Adipocyte (in vitro differentiated cells): ENCODE measurements around the gene CSAD.

Experiments
- DNase-seq: peaks from one replicate; pipeline ENCODE4 v3.0.0-alpha.2; 2015; ENCODE audit warnings: low read depth
- H3K27me3 ChIP-seq: replicated peaks from 2 replicates; pipeline ENCODE4 v1.7.0; 2013; ENCODE audit warnings: mild to moderate bottlenecking, low read length, moderate library complexity; ENCODE audit not compliant: control insufficient read depth, insufficient read depth
- H3K36me3 ChIP-seq: 2 replicates; pipeline ENCODE4 v1.7.0; 2013; ENCODE audit warnings: low read length, mild to moderate bottlenecking, moderate library complexity; ENCODE audit not compliant: control insufficient read depth, insufficient read depth, severe bottlenecking
- H3K4me1 ChIP-seq: 2 replicates; pipeline ENCODE4 v1.7.0; 2013; ENCODE audit warnings: mild to moderate bottlenecking, low read length, moderate library complexity; ENCODE audit not compliant: control insufficient read depth, insufficient read depth
- H3K4me3 ChIP-seq: 2 replicates; pipeline ENCODE4 v1.7.0; 2013; ENCODE audit warnings: mild to moderate bottlenecking, low read length, moderate library complexity
- H3K9ac ChIP-seq: 2 replicates; pipeline ENCODE4 v1.7.0; 2013; ENCODE audit warnings: mild to moderate bottlenecking, low read length, moderate library complexity
- H3K9me3 ChIP-seq: 2 replicates; pipeline ENCODE4 v1.7.0; 2013; ENCODE audit warnings: mild to moderate bottlenecking, low read length, moderate library complexity; ENCODE audit not compliant: control insufficient read depth

CSAD gene

DNA sequence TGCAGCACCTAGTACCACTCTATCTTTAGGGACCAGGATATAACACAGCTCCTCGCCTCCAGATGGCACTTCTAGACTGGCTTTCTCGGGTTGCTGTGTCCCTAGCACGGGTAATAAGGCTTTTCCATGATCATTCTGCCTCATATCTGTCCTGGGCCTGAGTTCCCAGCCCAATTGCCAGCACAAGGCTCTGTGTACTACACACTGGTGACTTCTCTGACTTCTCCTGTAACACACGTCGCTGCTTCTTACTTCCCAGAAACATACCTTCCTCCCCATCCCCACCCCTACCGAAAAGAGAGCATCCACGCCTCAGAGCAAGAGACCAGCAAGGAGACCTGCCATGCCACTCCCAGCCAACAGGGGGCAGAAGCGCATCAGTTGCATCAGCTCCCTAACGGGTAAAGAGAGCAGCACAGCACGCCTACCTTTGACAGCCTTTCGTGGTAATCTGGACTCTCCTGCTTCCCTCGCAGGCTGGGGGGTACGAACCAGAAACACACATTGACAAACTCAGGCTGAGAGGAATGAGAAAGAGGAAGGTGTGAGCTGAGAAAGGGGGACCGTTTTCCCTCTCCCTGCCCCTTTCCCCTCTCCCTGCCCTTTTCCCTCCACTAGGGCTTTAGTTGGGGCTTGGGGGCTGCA lies 21.4 kb downstream of the CSAD start:
- Histone ChIP-seq H3K9ac (peak overlapping the region; percentile 28), H3K9me3 (no peaks in the 10 kb centered on the region), H3K4me3 (no peak overlapping the region), H3K27me3 (no peaks in the 10 kb centered on the region), H3K4me1 (peaks cover 10% of the 10 kb centered on the region), H3K36me3 (peaks cover 84% of the 10 kb centered on the region)
- peak; percentile 85 for DNase-seq

GRCh38 chr12:53152390-53152789 lies 28.3 kb downstream of the CSAD start:
- Histone ChIP-seq H3K4me1 (no peaks in the 10 kb centered on the region), H3K27me3 (no peaks in the 10 kb centered on the region), H3K9ac (no peak overlapping the region), H3K4me3 (no peak overlapping the region), H3K9me3 (no peaks in the 10 kb centered on the region), H3K36me3 (peaks cover 27% of the 10 kb centered on the region)
- no peak for DNase-seq

DNA sequence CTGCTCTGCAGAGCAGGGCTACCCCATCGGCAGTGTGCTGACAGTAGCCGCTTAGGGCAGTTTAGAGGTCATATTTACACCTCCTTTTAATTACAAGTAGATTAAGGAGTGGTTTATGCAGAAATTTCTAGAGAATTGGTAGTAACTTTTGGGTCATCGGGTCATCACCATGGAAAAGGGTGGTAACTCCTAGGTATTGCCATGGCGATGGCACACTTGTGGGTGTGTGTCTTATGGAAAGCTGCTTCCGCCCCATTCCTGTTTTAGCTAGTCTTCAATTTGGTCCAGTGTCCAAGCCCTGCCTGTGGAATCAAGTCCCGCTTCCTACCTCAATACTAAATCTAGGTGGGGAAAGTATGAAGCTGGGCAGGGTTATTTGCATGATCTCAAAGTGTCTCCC lies 29.7 kb downstream of the CSAD start:
- no peak overlapping the region for H3K4me3 ChIP-seq
- H3K9ac ChIP-seq, result no peak overlapping the region
- H3K9me3 ChIP-seq, result no peaks in the 10 kb centered on the region
- H3K4me1 ChIP-seq, result no peaks in the 10 kb centered on the region
- no peak for DNase-seq
- peaks cover 13% of the 10 kb centered on the region for H3K36me3 ChIP-seq
- H3K27me3 ChIP-seq, result no peaks in the 10 kb centered on the region

DNA sequence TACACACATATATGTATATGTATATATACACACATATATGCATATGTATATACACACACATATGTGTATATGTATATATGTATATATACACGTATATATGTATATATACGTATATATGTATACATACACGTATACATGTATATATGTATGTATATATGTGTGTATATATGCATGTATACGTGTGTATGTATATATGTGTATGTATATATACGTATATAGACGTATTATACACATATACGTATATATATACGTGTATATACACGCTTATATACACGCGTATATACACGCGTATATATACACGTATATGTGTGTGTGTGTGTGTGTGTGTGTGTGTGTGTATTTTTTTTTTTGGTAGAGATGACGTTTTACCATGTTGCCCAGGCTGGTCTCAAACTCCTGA lies 33.1 kb downstream of the CSAD start:
- H3K4me3 ChIP-seq, result no peak overlapping the region
- no peak for DNase-seq
- H3K9me3 ChIP-seq, result no peaks in the 10 kb centered on the region
- no peaks in the 10 kb centered on the region for H3K27me3 ChIP-seq
- H3K4me1 ChIP-seq, result peaks cover 15% of the 10 kb centered on the region
- H3K9ac ChIP-seq, result no peak overlapping the region
- H3K36me3 ChIP-seq, result no peaks in the 10 kb centered on the region

GRCh38 chr12:53147181-53147580 lies 33.5 kb downstream of the CSAD start:
- no peaks in the 10 kb centered on the region for H3K27me3 ChIP-seq
- peaks cover 15% of the 10 kb centered on the region for H3K4me1 ChIP-seq
- H3K9ac ChIP-seq, result no peak overlapping the region
- H3K9me3 ChIP-seq, result no peaks in the 10 kb centered on the region
- H3K36me3 ChIP-seq, result no peaks in the 10 kb centered on the region
- DNase-seq, result no peak
- no peak overlapping the region for H3K4me3 ChIP-seq

DNA sequence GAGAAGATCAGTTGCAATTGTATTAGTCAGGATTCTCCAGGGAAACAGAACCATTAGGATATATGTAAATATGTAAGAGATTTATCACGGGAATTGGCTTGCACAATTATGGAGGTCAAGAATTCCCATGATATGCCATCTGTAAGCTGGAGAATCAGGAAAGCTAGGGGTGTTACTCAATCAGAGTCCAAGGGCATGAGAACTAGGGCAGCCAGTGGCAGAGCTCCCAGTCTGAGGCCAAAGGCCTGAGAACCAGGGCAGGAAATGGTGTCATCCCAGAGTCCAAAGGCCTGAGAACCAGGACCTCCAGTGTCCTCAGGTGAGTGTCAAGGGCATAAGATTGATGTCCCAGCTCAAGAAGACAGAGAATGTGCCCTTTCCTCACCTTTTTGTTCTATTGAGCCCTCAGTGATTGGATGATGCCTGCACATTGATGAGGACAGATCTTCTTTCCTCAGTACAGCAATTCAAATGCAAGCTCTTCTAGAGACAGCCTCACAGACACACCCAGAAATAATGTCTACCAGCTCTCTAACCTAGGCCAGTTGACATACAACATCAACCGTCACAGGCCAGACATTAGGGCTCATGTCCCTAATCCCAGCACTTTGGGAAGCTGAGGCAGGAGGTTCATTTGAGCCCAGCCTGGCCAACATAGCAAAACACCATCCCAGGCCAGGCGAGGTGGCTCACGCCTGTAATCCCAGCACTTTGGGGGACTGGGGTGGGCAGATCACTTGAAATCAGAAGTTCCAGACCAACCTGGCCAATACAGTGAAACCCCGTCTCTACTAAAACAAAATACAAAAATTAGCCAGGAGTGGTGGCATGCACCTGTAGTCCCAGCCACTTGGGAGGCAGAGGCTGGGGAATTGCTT lies 35.1 kb downstream of the CSAD start:
- Histone ChIP-seq H3K4me3 (no peak overlapping the region), H3K27me3 (no peaks in the 10 kb centered on the region), H3K9me3 (no peaks in the 10 kb centered on the region), H3K9ac (no peak overlapping the region), H3K4me1 (peaks cover 15% of the 10 kb centered on the region), H3K36me3 (no peaks in the 10 kb centered on the region)
- peak; percentile 11 for DNase-seq

- Histone ChIP-seq H3K4me3 (no peak overlapping the region), H3K27me3 (no peaks in the 10 kb centered on the region), H3K4me1 (peaks cover 15% of the 10 kb centered on the region), H3K36me3 (no peaks in the 10 kb centered on the region), H3K9ac (no peak overlapping the region), H3K9me3 (no peaks in the 10 kb centered on the region)
- no peak for DNase-seq
Observed at GRCh38 chr12:53143355-53143754, 37.4 kb downstream of the CSAD start.

DNA sequence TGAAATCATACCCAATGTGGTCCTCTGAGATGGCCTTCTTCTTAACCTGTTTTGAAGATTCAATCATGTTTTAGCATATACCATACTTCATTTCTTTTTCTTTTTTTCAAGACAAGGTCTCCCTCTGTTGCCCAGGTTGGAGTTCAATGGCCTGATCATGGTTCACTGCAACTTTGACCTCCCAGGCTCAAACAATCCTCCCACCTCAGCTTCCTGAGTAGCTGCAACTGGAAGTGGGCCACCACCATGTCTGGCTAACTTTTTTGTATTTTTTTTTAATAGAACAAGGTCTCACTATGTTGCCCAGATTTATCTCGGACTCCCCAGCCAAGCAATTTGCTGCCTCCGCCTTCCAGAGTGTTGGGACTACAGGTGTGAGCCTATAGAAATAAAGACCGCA lies 47.0 kb downstream of the CSAD start:
- Histone ChIP-seq H3K27me3 (no peaks in the 10 kb centered on the region), H3K4me1 (no peaks in the 10 kb centered on the region), H3K4me3 (no peak overlapping the region), H3K9me3 (peaks cover 14% of the 10 kb centered on the region), H3K9ac (no peak overlapping the region), H3K36me3 (no peaks in the 10 kb centered on the region)
- no peak for DNase-seq

DNA sequence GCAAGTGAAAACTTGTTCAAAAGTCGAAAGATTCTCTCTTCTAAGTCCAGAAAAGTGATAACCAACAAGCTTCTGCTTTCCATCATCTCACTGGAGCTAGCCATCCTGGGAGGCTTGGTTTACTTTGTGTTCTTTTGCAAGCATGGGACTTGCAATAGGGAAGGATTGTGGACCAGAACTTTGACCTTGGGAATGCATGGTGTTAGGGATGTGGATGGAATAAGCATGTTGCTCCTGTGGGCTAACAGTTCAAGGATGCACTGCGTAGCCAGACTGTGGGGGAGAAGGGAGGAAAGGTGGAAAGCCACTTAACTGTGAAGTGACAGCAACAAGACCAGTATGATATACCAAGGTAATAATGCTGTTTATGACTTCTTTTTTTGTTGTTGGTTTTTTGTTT lies 48.9 kb downstream of the CSAD start:
- Histone ChIP-seq H3K9ac (no peak overlapping the region), H3K9me3 (peaks cover 7% of the 10 kb centered on the region), H3K36me3 (no peaks in the 10 kb centered on the region), H3K27me3 (no peaks in the 10 kb centered on the region), H3K4me3 (no peak overlapping the region), H3K4me1 (no peaks in the 10 kb centered on the region)
- DNase-seq, result no peak

- no peaks in the 10 kb centered on the region for H3K27me3 ChIP-seq
- no peak for DNase-seq
Observed at GRCh38 chr12:53128780-53129569, 51.8 kb downstream of the CSAD start.

DNA sequence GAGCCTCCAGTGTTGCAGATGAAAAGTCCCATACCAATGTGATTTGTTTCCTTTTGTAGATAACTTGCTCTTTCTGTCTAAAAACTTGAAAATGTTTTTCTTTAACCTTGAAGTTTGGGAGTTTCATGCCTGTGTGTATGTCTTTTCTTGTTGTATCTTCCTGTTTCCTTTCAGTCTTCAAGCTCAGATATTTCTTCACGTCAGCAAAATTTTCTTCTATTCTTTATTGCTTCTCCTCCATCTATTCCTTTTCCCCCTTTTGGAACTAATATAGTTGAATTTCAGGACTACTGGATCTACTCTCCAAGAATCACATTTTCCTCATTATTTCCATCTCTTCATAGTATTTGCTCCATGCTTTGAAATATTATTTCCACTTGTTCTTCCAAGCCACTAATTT lies 53.6 kb downstream of the CSAD start:
- H3K9ac ChIP-seq, result no peak overlapping the region
- no peaks in the 10 kb centered on the region for H3K27me3 ChIP-seq
- no peaks in the 10 kb centered on the region for H3K4me1 ChIP-seq
- H3K9me3 ChIP-seq, result no peaks in the 10 kb centered on the region
- no peaks in the 10 kb centered on the region for H3K36me3 ChIP-seq
- H3K4me3 ChIP-seq, result no peak overlapping the region
- no peak for DNase-seq

More at GRCh38 chr12:53128780-53129569, 51.8 kb downstream of the CSAD start:
- no peaks in the 10 kb centered on the region for H3K4me1 ChIP-seq
- no peak overlapping the region for H3K9ac ChIP-seq
- H3K4me3 ChIP-seq, result no peak overlapping the region
- no peaks in the 10 kb centered on the region for H3K9me3 ChIP-seq
- no peaks in the 10 kb centered on the region for H3K36me3 ChIP-seq
